Liver (tissue), 2 donors: ENCODE data around the gene MKI67.

Experiments used
- YY1 ChIP-seq: IDR thresholded peaks from 2 replicates; pipeline ENCODE4 v1.6.1; 2016; ENCODE audit warnings: antibody characterized with exemption, mild to moderate bottlenecking
- TF ChIP-seq, protein P1 (sequence below): fragments of 150-350 bp; IDR thresholded peaks from 2 replicates; pipeline ENCODE4 v1.5.1; 2017; ENCODE audit warnings: improper control_type of control experiment, low read depth, low read length; ENCODE audit not compliant: missing input control
- donor health status: healthy.

DNA sequence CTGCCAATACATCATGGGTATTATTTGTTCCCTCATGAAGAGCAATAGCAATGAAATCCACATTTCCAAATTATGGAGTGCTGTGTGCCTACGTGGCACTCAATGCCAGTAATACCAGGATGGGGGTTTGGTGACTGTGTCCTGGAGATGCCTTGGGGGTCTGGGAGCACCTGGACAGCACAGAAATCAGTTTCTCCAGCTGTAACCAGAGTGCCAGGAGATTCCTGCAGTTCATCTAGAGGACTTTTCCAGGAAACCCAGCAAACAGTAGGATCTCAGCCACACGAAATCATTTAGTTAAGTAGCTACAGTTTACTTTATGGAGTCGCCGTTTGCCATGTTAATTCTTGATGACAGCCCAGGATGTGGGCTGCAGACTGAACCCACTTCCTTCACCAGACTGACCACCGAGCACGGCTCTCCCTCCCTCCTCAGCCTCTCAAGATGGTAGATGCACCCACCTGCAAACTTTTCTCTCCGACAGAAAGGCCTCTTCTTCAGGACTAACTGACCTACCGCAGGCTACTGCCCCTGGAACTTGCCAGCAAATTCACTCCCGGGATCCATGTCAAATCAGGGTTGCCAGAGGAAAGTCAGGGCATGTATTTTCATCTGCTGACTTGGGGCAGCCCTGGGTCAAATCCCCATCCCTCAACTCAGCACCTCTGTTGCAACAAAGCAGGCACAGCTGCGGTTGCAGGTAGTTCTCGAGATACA is 30.3 kb downstream of the MKI67 start:
- TF ChIP-seq, protein P1, sequence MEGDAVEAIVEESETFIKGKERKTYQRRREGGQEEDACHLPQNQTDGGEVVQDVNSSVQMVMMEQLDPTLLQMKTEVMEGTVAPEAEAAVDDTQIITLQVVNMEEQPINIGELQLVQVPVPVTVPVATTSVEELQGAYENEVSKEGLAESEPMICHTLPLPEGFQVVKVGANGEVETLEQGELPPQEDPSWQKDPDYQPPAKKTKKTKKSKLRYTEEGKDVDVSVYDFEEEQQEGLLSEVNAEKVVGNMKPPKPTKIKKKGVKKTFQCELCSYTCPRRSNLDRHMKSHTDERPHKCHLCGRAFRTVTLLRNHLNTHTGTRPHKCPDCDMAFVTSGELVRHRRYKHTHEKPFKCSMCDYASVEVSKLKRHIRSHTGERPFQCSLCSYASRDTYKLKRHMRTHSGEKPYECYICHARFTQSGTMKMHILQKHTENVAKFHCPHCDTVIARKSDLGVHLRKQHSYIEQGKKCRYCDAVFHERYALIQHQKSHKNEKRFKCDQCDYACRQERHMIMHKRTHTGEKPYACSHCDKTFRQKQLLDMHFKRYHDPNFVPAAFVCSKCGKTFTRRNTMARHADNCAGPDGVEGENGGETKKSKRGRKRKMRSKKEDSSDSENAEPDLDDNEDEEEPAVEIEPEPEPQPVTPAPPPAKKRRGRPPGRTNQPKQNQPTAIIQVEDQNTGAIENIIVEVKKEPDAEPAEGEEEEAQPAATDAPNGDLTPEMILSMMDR, result no peak
- no peak for TF ChIP-seq YY1
